HG02840 (cell line): ENCODE data around the gene PDSS2.

Experiments used
- ATAC-seq: cut with Tn5 transposase; IDR thresholded peaks from one replicate; pipeline ENCODE4 v1.9.1; 2021; ENCODE audit warnings: mild to moderate bottlenecking, moderate library complexity, moderate number of reproducible peaks; ENCODE audit not compliant: unreplicated experiment, low FRiP score

PDSS2 gene

GRCh38 chr6:107421696-107422256 lies 37.6 kb downstream of the PDSS2 start:
- no peak for ATAC-seq

DNA sequence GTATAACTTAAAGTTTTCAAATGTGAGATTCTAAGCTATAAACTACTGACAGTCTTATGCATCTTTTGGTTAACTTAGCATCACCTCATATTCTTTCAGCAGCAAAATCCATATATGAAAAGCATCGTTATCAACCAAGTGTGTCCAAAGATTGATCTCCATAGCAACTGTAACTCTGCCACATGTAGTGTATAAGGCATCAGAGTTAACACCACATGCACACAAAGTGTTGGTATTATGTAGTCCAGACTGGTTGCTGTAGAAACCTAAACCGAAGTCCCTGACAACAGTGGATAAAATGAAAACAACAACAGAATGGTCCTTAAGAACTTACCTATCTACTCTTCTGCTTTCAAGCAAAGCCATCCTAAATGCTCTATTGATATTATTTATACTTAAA lies 39.6 kb downstream of the PDSS2 start:
- no peak for ATAC-seq

- no peak for ATAC-seq
Observed at GRCh38 chr6:107418118-107418517, 41.2 kb downstream of the PDSS2 start.

DNA sequence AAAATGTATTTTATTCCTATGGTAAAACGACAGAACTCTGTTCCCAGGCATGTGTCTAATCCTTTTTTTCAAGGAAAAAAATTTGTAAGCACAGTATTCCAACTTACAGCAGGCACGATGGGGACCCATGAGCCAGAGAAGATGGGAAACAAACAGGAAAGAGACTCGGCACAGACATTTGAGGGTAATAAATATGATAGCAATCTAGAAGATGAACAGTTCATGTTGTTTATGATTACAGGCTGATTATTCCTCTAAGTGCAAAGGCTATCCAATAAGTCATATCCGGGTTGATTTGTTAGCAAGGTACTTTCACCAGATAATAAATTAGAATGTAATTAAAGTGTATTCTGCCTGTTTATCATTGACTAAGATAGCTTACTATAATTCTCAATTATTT lies 43.2 kb downstream of the PDSS2 start:
- ATAC-seq: no peak

DNA sequence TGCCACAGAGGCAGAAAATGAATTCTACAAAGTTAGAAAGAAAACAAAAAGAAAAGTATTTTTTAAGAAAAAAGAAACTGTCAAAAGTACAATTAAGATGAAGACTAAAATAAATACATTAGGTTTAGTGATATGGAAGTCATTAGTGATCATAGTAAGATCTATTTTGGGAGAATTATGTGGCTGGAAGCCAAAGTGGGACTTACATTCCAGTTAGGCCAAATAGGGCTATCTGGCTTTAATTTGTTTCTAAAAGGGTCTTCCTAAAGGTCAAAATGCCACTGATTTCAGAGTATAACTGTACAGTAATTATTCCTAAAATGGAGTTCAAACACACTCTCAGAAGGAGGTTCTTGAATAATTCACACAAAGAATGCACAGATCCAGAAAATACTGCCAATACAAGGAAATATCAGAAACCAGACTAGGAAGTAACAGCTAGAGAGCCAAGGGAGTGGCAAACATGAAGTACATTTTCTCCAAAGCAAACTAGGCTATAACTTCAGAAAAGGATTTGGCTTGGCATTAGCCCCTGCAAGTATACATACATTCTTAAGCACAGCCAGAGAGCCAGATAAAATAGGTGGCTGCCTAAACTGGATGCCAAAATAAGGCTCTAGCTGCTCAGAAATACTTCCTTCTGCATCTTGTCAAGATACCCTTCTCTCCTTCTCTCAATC lies 45.3 kb downstream of the PDSS2 start:
- ATAC-seq: no peak

DNA sequence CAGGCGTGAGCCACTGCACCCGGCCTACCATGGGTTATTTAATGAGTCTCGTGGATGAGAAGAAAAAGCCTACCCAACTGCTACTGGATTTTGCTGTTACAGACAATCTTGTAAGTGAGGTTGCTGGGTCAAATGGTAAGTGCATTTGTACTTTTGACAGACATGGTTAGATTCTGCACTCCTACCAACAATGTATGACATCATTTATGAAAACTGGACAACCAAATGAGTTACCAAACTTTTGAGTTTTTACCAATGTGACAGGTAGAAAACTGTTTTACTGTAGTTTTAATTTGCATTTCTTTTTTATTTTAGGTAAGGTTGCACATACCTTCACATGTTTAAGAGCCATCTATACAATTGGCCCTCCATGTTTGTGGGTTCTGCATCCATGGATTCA lies 48.2 kb downstream of the PDSS2 start:
- ATAC-seq: no peak

DNA sequence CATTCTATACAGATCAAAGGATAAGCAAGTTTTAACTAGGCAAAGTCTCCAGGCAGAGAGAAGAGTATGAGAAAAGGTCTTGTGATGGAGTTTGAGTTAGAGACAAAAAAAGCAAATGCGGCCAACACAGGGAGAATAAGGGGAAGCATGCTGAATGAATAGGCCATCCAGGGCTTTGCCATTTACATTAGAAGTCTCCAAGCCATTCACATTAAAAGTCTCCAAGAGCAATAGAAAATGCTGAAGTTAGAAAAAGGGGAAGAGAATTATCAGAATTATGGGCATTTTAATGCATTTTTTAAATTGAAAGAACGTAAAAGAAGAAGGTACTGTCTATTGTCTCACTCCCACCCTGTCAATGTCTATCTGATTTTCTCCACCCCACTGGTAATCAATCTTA lies 49.4 kb downstream of the PDSS2 start:
- no peak for ATAC-seq

- no peak for ATAC-seq
Observed at GRCh38 chr6:107408714-107409113, 50.6 kb downstream of the PDSS2 start.

- no peak for ATAC-seq
Observed at GRCh38 chr6:107405002-107405401, 54.4 kb downstream of the PDSS2 start.

- ATAC-seq: no peak
Observed at GRCh38 chr6:107402533-107402932, 56.8 kb downstream of the PDSS2 start.

DNA sequence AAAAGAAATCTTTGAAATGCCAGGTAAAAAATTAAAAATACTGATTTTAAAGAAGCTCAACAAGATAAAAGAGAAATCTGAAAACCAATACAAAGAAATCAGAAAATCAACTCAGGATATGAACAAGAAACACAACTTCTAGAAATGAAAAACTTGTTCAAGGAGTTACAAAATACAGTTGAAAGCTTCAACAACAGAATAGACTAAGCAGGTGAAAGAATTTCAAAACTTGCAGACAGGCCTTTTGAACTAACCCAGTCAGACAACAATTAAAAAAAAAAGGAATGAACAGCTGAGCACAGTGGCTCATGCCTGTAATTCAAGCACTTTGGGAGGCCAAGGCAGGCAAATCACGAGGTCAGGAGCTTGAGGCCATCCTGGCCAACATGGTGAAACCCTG lies 57.8 kb downstream of the PDSS2 start:
- no peak for ATAC-seq

GRCh38 chr6:107400616-107401147 lies 58.7 kb downstream of the PDSS2 start:
- no peak for ATAC-seq

DNA sequence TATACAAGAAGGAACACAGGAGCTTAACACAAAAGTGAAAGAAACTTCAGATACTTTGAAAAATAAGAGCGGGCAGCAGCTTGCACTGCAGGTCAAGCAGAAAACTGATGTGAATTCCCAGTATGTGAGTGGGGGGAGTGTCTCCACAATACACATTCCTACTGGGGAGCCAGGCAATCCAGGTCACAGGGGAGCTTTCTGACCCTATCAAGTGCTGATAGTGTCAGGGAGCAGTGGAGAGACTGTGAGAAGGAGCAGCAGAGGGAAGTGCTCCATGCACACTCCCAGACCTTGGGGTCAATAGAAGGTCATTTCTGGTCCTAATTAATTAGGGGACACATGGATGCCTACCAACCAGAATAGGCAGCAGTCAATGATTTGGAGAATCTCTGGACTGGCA lies 59.4 kb downstream of the PDSS2 start:
- ATAC-seq: no peak

DNA sequence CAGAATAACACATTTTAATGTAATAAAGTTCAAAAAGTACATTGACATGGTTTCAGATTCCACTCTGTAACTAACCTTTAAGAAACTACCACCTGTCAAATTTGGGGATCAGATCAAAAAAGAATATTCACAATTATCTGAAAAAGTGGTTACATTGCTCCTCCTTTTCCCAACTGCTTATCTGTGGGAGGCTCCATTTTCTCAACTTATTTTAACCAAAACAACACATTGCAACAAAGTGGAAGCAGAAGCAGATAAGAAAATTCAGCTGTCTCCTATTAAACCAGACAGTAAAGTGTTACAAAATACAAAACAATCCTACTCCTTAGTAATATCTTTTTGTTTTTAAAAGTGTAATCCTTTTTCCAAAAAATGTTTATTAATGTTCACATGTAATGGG lies 61.4 kb downstream of the PDSS2 start:
- ATAC-seq: no peak

DNA sequence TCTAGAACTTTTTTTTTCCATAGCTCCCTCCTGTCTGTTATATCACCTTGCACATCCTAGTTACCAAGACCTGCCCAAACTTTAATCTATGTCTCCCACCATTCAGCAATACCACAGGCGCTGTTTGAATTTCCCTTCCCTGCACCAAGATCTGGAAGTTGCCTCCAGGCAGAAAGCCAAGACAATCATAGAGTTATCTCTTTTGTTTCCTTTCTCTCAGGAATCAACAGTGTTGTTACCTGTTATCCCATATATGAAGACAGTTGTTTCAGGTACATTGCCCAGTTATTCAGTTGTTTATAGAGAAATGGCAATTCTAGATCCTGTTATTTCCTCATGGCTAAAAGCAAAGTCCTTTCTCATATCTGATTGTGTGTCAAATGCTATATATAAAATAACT lies 63.2 kb downstream of the PDSS2 start:
- ATAC-seq: no peak

DNA sequence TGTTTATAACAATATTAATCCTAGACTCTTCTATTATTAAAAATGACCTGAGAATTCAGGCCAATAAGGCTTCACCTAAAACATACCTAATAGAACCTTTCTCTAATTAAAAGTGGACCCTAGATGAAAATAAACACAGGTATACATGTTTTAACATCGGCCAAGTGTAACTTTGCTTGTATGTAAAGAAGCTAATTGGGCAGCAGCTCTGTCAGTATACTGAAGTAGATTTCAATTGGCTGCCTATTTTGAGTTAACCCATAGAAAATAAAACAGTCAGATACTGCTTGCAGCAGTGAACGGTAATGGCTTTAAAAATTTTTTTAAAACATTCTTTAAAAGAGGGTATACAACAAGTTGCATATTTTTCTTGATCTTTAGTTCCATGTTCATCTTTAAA lies 67.3 kb downstream of the PDSS2 start:
- ATAC-seq: no peak

DNA sequence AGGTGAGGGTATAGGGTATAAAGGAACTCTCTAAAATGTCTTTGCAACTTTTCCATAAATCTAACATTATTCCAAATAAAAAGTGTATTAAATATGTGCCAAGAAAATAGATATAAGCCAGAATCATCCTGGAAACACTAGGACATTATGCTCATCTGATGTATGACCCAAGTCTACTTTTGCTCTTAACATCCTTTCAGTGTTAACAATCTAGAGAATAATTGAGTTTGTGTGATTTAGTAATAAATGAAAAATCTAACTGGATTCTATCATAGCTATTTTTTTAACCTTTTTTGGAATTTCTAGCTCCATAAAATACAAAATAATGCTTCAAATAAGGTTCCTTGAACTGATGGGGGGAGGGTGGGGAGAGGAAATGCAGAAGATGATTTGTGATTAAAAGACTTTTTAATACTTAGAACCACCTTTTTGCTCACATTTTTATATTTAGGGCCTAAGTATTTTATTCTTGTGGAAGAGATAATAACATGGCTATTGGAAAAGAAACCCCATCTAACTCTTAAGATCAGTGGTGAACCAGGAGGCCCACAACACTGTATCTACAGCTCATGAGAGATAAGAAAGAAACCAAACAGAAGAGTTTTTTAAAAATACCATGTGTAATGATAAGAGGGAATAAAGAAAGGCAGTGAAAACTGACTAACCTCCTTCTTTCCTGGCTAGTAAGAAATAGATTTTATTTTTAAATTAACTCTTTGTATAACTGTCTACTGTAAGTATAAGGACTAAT lies 68.5 kb downstream of the PDSS2 start:
- ATAC-seq: no peak

DNA sequence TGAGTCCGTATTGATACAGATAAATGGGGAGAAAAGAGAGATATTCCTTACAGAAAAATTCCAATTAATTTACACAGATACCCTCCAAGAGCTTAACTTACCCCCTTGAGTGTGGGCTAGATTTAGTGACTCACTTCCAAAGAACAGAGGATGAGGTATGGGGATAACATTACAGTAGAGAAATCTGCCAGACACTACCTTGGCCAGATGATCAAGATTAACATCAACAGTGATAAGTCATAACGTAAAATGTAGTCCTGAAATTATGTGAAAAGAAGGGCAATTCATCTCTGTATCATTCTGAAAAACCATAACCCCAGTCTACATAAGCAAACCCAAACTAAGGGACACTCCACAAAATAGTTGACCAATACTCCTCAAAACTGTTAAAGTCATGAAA lies 69.3 kb downstream of the PDSS2 start:
- no peak for ATAC-seq

- ATAC-seq: no peak
Observed at GRCh38 chr6:107386904-107387303, 72.5 kb downstream of the PDSS2 start.

DNA sequence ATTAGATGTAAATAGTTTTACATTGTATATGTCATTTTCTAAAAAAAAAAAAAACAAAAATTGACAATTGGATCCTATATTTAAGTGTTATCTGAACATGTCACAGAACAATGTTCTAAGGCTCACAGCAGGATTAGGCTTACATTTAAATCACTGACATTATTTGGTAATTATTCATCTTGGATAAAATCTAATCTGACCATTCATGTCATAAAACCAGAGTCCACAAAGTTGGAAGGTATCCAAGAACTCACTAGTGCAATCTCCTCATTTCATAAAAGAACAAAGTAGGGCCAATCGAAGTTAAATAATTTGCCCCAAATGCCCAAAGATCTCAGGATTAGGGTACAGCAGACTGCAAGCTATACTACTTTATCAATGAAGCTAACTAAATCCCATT lies 73.0 kb downstream of the PDSS2 start:
- ATAC-seq: no peak

DNA sequence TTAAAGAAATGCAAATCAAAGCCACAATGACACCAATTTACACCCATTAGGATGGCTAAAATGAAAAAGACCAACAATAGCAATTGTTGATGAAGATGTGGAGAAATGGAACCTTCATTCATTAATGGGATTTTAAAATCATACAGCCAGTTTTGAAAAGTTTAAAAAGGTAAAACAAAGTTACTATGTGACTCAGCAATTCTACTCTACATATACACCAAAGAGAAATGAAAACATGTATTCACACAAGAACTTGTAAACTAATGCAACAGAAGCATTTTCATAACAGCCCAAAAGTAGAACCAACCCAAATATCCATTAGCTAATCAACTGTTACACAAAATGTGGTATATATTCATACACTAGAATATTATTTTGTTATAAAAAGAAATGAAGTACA lies 75.7 kb downstream of the PDSS2 start:
- ATAC-seq: no peak

GRCh38 chr6:107374264-107374663 lies 85.1 kb downstream of the PDSS2 start:
- ATAC-seq: no peak
